Islet of Langerhans (tissue), 1 donor: ENCODE data around the gene ITGA2B.
"Not testable (repeated sequence)": the region's sequence is repeated elsewhere in the genome, so short reads cannot be mapped to it uniquely, and the experiment has no call there.

Source experiments
- FAIRE-seq: peaks from one replicate; lab custom pipeline; 2011; peaks lifted over from hg19 to GRCh38; lab: Jason Lieb, UNC

The ITGA2B gene

GRCh38 chr17:44329516-44329915 is 59.9 kb downstream of the ITGA2B start:
- not testable (repeated sequence) for FAIRE-seq

GRCh38 chr17:44327715-44328449 is 61.6 kb downstream of the ITGA2B start:
- FAIRE-seq, result no peak

GRCh38 chr17:44326861-44327444 is 62.5 kb downstream of the ITGA2B start:
- FAIRE-seq, result no peak

- FAIRE-seq, result no peak
Measured at GRCh38 chr17:44324571-44325275, 64.7 kb downstream of the ITGA2B start, which contains the start of gene SLC25A39. SLC25A39 (minus strand) TSS chr17:44324823; CDS start chr17:44323562, 1,261 bp downstream.

GRCh38 chr17:44324092-44324570 is 65.3 kb downstream of the ITGA2B start:
- no peak for FAIRE-seq

GRCh38 chr17:44323359-44324091 is 65.9 kb downstream of the ITGA2B start:
- FAIRE-seq, result no peak

- no peak for FAIRE-seq
Measured at GRCh38 chr17:44322236-44322895, 67.1 kb downstream of the ITGA2B start.
